ENCODE measurements around the gene INPP4B. TPM values are rescaled to one million over a fixed set of nuclear protein-coding genes. Genes with fewer than 3 reads are reported as not detected.
A peak's percentile ranks its signal among the peaks of the same experiment; 100 is the strongest.
"Not testable (repeated sequence)": the region's sequence is repeated elsewhere in the genome, so short reads cannot be mapped to it uniquely, and the experiment has no call there.

Gene INPP4B
- total and polyA plus RNA-seq, 2 donors (not counting 1 experiment from before 2014, with no cell fraction given): 19.7 to 22.2 TPM

GRCh38 chr4:142516686-142517526 lies 329.2 kb downstream of the INPP4B start:
- Histone ChIP-seq H3K4me3 (replicated peaks in 1 of 4; ENCODE audit: control extremely low read depth in 1 of 4, insufficient read depth in 1 of 4, low read depth in 3 of 4, low read length in 4 of 4) (no peak overlapping the region), H2AFZ (ENCODE audit: low read length) (no peak overlapping the region), H3K27ac (ENCODE audit: insufficient read depth, low read length) (no peak overlapping the region), H4K20me1 (ENCODE audit: control insufficient read depth, extremely low read depth, insufficient read depth, low read length) (no peaks in the 10 kb centered on the region), H3K36me3 (ENCODE audit: control insufficient read depth, insufficient read depth, low read length) (no peaks in the 10 kb centered on the region), H3K9ac (ENCODE audit: insufficient read depth, low read length) (no peak overlapping the region), H3K79me2 (ENCODE audit: control insufficient read depth, insufficient read depth, low read length) (no peaks in the 10 kb centered on the region), H3K4me2 (ENCODE audit: extremely low read depth, insufficient read depth, low read length) (no peak overlapping the region), H3K27me3 (ENCODE audit: control insufficient read depth, insufficient read depth, low read length) (no peaks in the 10 kb centered on the region), H3K9me3 (ENCODE audit: control insufficient read depth, insufficient read depth, low read depth, low read length) (no peaks in the 10 kb centered on the region), H3K4me1 (ENCODE audit: control insufficient read depth, extremely low read depth, insufficient read depth, low read length) (no peaks in the 10 kb centered on the region)
- TF ChIP-seq EZH2 (IDR thresholded peaks at IDR 0.05; ENCODE audit: low read length, missing control alignments): no peak
- TF ChIP-seq, protein P1, sequence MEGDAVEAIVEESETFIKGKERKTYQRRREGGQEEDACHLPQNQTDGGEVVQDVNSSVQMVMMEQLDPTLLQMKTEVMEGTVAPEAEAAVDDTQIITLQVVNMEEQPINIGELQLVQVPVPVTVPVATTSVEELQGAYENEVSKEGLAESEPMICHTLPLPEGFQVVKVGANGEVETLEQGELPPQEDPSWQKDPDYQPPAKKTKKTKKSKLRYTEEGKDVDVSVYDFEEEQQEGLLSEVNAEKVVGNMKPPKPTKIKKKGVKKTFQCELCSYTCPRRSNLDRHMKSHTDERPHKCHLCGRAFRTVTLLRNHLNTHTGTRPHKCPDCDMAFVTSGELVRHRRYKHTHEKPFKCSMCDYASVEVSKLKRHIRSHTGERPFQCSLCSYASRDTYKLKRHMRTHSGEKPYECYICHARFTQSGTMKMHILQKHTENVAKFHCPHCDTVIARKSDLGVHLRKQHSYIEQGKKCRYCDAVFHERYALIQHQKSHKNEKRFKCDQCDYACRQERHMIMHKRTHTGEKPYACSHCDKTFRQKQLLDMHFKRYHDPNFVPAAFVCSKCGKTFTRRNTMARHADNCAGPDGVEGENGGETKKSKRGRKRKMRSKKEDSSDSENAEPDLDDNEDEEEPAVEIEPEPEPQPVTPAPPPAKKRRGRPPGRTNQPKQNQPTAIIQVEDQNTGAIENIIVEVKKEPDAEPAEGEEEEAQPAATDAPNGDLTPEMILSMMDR (conservative IDR thresholded peaks at IDR 0.05 in 1 of 2, IDR thresholded peaks at IDR 0.05 in 1 of 2; ENCODE audit: low read depth in 1 of 2, low read length in 2 of 2): no peak
- DNase-seq (ENCODE audit: low read depth in 2 of 2): peak; percentile 37 to 89

GRCh38 chr4:142512161-142512560 lies 333.9 kb downstream of the INPP4B start:
- Histone ChIP-seq H3K4me1 (ENCODE audit: control insufficient read depth, extremely low read depth, insufficient read depth, low read length) (no peaks in the 10 kb centered on the region), H4K20me1 (ENCODE audit: control insufficient read depth, extremely low read depth, insufficient read depth, low read length) (no peaks in the 10 kb centered on the region), H3K27ac (ENCODE audit: insufficient read depth, low read length) (no peak overlapping the region), H3K36me3 (ENCODE audit: control insufficient read depth, insufficient read depth, low read length) (no peaks in the 10 kb centered on the region), H3K9ac (ENCODE audit: insufficient read depth, low read length) (no peak overlapping the region), H3K27me3 (ENCODE audit: control insufficient read depth, insufficient read depth, low read length) (no peaks in the 10 kb centered on the region), H3K9me3 (ENCODE audit: control insufficient read depth, insufficient read depth, low read depth, low read length) (no peaks in the 10 kb centered on the region), H3K4me2 (ENCODE audit: extremely low read depth, insufficient read depth, low read length) (no peak overlapping the region), H2AFZ (ENCODE audit: low read length) (no peak overlapping the region), H3K79me2 (ENCODE audit: control insufficient read depth, insufficient read depth, low read length) (no peaks in the 10 kb centered on the region), H3K4me3 (replicated peaks in 1 of 4; ENCODE audit: control extremely low read depth in 1 of 4, insufficient read depth in 1 of 4, low read depth in 3 of 4, low read length in 4 of 4) (no peak overlapping the region)
- peak; percentile 17 to 22 for DNase-seq (ENCODE audit: low read depth in 2 of 2)
- no peak for TF ChIP-seq EZH2 (IDR thresholded peaks at IDR 0.05; ENCODE audit: low read length, missing control alignments)
- TF ChIP-seq, protein P1 (conservative IDR thresholded peaks at IDR 0.05 in 1 of 2, IDR thresholded peaks at IDR 0.05 in 1 of 2; ENCODE audit: low read depth in 1 of 2, low read length in 2 of 2): no peak

GRCh38 chr4:142509881-142510280 lies 336.2 kb downstream of the INPP4B start:
- no peak overlapping the region for H3K9ac ChIP-seq (ENCODE audit: insufficient read depth, low read length)
- no peak overlapping the region for H3K4me2 ChIP-seq (ENCODE audit: extremely low read depth, insufficient read depth, low read length)
- no peaks in the 10 kb centered on the region for H3K9me3 ChIP-seq (ENCODE audit: control insufficient read depth, insufficient read depth, low read depth, low read length)
- H3K27ac ChIP-seq (ENCODE audit: insufficient read depth, low read length): no peak overlapping the region
- H3K79me2 ChIP-seq (ENCODE audit: control insufficient read depth, insufficient read depth, low read length): no peaks in the 10 kb centered on the region
- DNase-seq (ENCODE audit: low read depth in 2 of 2): no peak
- H3K4me1 ChIP-seq (ENCODE audit: control insufficient read depth, extremely low read depth, insufficient read depth, low read length): no peaks in the 10 kb centered on the region
- TF ChIP-seq, protein P1 (conservative IDR thresholded peaks at IDR 0.05 in 1 of 2, IDR thresholded peaks at IDR 0.05 in 1 of 2; ENCODE audit: low read depth in 1 of 2, low read length in 2 of 2): no peak
- no peak for TF ChIP-seq EZH2 (IDR thresholded peaks at IDR 0.05; ENCODE audit: low read length, missing control alignments)
- H3K36me3 ChIP-seq (ENCODE audit: control insufficient read depth, insufficient read depth, low read length): no peaks in the 10 kb centered on the region
- H3K27me3 ChIP-seq (ENCODE audit: control insufficient read depth, insufficient read depth, low read length): no peaks in the 10 kb centered on the region
- H4K20me1 ChIP-seq (ENCODE audit: control insufficient read depth, extremely low read depth, insufficient read depth, low read length): no peaks in the 10 kb centered on the region
- no peak overlapping the region for H3K4me3 ChIP-seq (replicated peaks in 1 of 4; ENCODE audit: control extremely low read depth in 1 of 4, insufficient read depth in 1 of 4, low read depth in 3 of 4, low read length in 4 of 4)
- H2AFZ ChIP-seq (ENCODE audit: low read length): no peak overlapping the region

DNA sequence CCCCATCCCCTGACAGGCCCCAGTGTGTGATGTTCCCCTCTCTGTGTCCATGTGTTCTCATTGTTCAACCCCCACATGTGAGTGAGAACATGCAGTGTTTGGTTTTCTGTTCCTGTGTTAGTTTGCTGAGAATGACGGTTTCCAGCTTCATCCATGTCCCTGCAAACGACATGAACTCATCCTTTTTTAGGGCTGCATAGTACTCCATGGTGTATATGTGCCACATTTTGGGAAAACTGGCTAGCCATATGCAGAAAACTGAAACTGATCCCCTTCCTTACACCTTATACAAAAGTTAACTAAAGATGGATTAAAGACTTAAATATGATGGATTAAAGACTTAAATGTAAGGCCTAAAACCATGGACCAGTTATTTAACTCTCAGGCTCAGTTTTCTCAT lies 336.7 kb downstream of the INPP4B start:
- H2AFZ ChIP-seq (ENCODE audit: low read length); DNase-seq (ENCODE audit: low read depth in 2 of 2); H3K9ac ChIP-seq (ENCODE audit: insufficient read depth, low read length); H3K27me3 ChIP-seq (ENCODE audit: control insufficient read depth, insufficient read depth, low read length); H4K20me1 ChIP-seq (ENCODE audit: control insufficient read depth, extremely low read depth, insufficient read depth, low read length); H3K9me3 ChIP-seq (ENCODE audit: control insufficient read depth, insufficient read depth, low read depth, low read length); H3K4me3 ChIP-seq (replicated peaks in 1 of 4; ENCODE audit: control extremely low read depth in 1 of 4, insufficient read depth in 1 of 4, low read depth in 3 of 4, low read length in 4 of 4); H3K4me2 ChIP-seq (ENCODE audit: extremely low read depth, insufficient read depth, low read length); H3K4me1 ChIP-seq (ENCODE audit: control insufficient read depth, extremely low read depth, insufficient read depth, low read length); H3K27ac ChIP-seq (ENCODE audit: insufficient read depth, low read length); H3K79me2 ChIP-seq (ENCODE audit: control insufficient read depth, insufficient read depth, low read length); H3K36me3 ChIP-seq (ENCODE audit: control insufficient read depth, insufficient read depth, low read length): not testable (repeated sequence)

Measured in fibroblast of lung (primary cell).